Activated T-helper 2 cell treated with anti-CD3 and anti-CD28 coated beads, Interferon-gamma antibody, Interleukin-2, Interleukin-4, amounts not matched to agents 10 μg/mL and 5 μg/mL and 100 μg/mL, durations not matched to agents 14 hours and 24 hours and 36 hours (primary cell): ENCODE results near the gene GAS7. TPM values are rescaled to one million over a fixed set of nuclear protein-coding genes. Genes with fewer than 3 reads are reported as not detected.

Source experiments
- DNase-seq: peaks from one replicate; pipeline ENCODE4 v3.0.0; 2021; ENCODE audit warnings: low spot score
- H3K27ac Mint-ChIP-seq: one replicate; pipeline ENCODE4 v1.8.0; 2021; ENCODE audit warnings: mixed read lengths
- H3K27me3 Mint-ChIP-seq: one replicate; pipeline ENCODE4 v1.8.0; 2021; ENCODE audit warnings: low read depth, mixed read lengths
- H3K36me3 Mint-ChIP-seq: one replicate; pipeline ENCODE4 v1.8.0; 2021; ENCODE audit warnings: low read depth, mixed read lengths
- H3K4me1 Mint-ChIP-seq: one replicate; pipeline ENCODE4 v1.8.0; 2021; ENCODE audit warnings: low read depth, mixed read lengths
- H3K4me3 Mint-ChIP-seq: one replicate; pipeline ENCODE4 v1.8.0; 2021; ENCODE audit warnings: low read depth, mild to moderate bottlenecking, moderate library complexity, mixed read lengths
- H3K9me3 Mint-ChIP-seq: one replicate; pipeline ENCODE4 v1.8.0; 2021; ENCODE audit warnings: mixed read lengths
- intact Hi-C: fragments of 100-400 bp; cut with micrococcal nuclease; formaldehyde crosslinking; loops from one replicate; pipeline ENCODE4 v1.15.1; 2023
- total RNA-seq: library from RNA; stranded (reverse); gene quantifications from 2 replicates; pipeline ENCODE4 v1.2.3, GENCODE V29; 2022

The GAS7 gene
- total RNA-seq, 1 donor from 2014 or later, result 0.18 TPM

DNA sequence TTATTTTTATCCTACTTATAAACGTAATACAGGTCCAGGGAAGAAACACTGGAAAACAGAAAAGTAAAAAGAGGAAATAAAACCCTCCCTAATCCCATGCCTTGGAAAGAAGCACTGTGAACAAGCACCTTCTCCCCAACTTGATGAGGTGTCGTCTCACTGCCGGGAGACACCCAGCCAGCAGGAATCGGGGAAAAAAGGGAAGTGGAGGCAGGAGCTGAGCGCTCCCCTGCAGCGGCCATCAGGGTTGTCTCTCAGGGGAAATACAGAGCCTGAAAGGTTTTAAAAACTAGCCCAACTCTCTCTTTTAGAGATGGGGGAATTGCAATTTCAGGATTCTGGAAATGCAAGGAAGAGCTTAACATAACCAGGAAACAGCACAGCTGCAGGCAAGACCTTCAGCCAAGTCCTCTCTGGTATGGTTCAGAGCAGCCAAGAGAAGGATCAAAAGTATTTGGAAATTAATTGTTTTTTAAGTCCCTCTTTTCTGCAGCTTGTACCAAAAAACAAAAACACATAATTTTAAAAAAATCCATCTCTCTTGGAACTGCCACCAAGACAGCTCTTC, 197.0 kb downstream of the GAS7 start:
- intact Hi-C loops, result no loop called here
- Mint-ChIP-seq H3K9me3 (no peaks in the 10 kb centered on the region), H3K4me3 (no peak overlapping the region), H3K27me3 (no peaks in the 10 kb centered on the region), H3K4me1 (no peaks in the 10 kb centered on the region), H3K27ac (no peak overlapping the region), H3K36me3 (no peaks in the 10 kb centered on the region)
- DNase-seq, result no peak

DNA sequence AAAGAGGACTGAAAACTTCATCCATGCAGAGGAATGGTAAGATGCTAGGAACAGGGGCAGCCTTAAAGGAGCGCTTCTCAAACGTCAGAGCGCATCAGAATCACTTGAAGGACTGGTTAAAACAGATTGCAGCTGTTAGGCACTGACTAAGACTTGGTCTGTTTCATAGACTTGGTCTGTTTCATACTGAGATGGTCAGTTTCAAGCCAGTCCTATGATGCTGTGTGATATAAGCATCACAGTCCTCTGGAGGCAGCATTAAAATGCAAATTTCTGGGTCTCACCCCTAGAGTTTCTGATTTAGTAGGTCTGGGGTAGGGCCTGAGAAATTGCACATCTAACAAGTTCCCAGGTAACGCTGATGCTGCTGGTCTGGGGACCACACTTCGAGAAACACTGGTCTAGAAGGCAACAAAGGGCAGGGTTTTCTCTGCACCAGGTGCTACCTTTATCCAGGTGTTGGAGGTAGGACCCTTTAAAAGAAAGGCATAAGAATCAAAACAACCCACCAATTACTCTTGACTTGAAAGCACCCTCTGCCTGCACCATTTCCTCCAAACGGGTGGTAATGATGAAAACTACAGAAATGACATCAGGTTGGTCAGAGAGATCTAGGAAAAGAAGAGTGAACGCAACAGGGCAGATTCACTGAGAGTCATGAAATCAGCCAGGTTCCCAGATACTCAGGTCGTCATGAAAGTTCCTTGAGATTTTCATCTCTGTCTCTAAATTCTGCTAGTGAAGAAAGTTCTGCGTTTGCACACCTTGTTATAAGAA, 198.3 kb downstream of the GAS7 start:
- H3K9me3 Mint-ChIP-seq, result no peaks in the 10 kb centered on the region
- no peak for DNase-seq
- H3K36me3 Mint-ChIP-seq, result no peaks in the 10 kb centered on the region
- H3K4me1 Mint-ChIP-seq, result no peaks in the 10 kb centered on the region
- no peak overlapping the region for H3K4me3 Mint-ChIP-seq
- intact Hi-C loops, result no loop called here
- H3K27ac Mint-ChIP-seq, result no peak overlapping the region
- H3K27me3 Mint-ChIP-seq, result no peaks in the 10 kb centered on the region

DNA sequence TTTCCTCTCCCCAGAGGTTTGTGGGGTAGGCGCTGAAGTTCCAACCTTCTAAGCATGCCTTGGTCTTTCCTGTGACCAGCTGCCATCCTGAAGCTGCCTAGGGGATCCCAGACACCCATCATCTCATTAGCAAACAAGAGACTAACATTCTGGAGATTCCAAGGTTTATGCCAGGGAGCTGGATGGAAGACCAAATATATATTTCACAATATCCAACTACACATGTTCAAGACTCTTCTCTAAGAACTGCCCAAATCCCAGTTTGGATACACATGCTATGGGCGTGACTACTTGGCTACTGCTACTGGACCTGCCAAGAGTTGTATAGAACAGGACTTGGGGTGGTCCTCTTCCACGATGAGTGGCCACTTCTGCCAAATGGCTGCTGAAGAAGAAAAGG, 200.3 kb downstream of the GAS7 start:
- intact Hi-C loops, result no loop called here
- no peaks in the 10 kb centered on the region for H3K4me1 Mint-ChIP-seq
- no peaks in the 10 kb centered on the region for H3K9me3 Mint-ChIP-seq
- H3K36me3 Mint-ChIP-seq, result no peaks in the 10 kb centered on the region
- H3K4me3 Mint-ChIP-seq, result no peak overlapping the region
- DNase-seq, result no peak
- H3K27me3 Mint-ChIP-seq, result no peaks in the 10 kb centered on the region
- no peak overlapping the region for H3K27ac Mint-ChIP-seq

DNA sequence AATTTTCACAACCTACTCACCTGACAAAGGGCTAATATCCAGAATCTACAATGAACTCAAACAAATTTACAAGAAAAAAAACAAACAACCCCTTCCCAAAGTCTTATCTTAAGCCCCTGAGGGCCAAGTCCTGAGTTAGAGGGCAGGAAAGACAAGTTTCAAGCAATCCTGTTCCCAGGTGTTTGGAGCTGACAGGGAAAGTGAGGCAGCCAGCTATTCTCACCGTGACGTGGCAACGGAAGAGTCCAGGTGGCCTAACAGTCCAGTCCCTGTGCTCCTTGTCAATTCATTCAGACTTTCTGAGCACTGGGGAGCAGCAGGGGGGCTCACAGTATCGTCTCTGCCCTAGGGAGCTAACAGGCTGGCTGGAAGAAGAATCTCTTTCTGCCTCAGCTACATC, 203.6 kb downstream of the GAS7 start:
- H3K27me3 Mint-ChIP-seq, result no peaks in the 10 kb centered on the region
- no peaks in the 10 kb centered on the region for H3K36me3 Mint-ChIP-seq

DNA sequence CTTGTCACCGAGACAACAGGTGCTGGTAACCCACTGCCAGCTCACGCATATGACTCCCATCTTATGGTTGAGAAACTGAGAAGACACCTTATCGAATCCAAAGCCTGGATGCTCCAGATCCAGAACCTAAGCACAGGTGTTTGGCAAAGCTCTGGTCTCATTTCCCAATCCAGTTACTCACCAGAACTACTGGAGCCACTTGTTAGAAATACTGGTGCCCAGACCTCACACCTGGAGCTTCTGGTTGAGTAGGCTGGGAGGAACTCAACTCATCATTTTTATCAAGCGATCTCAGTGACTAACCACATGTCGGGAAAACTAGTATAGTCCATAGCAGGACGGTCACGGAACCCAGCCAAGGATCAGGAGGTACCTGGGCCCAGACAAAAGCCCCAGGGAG, 206.6 kb downstream of the GAS7 start:
- Mint-ChIP-seq H3K27me3 (no peaks in the 10 kb centered on the region), H3K9me3 (peaks cover 5% of the 10 kb centered on the region), H3K27ac (no peak overlapping the region), H3K4me1 (no peaks in the 10 kb centered on the region), H3K4me3 (no peak overlapping the region), H3K36me3 (no peaks in the 10 kb centered on the region)
- intact Hi-C loops, result no loop called here
- DNase-seq, result no peak

More for the DNA sequence above, 203.6 kb downstream of the GAS7 start:
- intact Hi-C loops, result no loop called here
- Mint-ChIP-seq H3K9me3 (peaks cover 5% of the 10 kb centered on the region), H3K27ac (no peak overlapping the region), H3K4me1 (no peaks in the 10 kb centered on the region), H3K4me3 (no peak overlapping the region)
- no peak for DNase-seq

DNA sequence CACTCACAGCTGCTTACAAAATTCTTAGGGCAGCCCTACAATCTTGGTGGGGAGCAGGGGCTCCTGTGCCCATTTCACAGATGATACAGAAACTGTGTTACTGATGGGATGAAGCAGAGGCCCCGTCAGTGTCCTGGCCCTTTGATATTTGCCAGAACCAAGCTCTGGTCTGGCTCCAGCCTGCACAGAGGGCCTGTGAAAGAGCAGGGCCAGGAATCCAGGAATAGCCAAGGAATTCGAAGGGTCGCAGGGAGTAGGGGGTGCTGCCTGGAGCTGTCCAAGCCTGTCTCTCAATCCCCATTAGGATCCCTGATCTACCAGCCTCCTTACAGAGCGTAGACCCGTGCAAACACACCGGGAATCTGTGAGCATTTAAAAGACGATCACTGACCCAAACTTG, 207.1 kb downstream of the GAS7 start:
- Mint-ChIP-seq H3K36me3 (no peaks in the 10 kb centered on the region), H3K4me1 (no peaks in the 10 kb centered on the region), H3K27ac (no peak overlapping the region), H3K4me3 (no peak overlapping the region), H3K9me3 (peaks cover 5% of the 10 kb centered on the region), H3K27me3 (no peaks in the 10 kb centered on the region)
- DNase-seq, result no peak
- intact Hi-C loops, result no loop called here

DNA sequence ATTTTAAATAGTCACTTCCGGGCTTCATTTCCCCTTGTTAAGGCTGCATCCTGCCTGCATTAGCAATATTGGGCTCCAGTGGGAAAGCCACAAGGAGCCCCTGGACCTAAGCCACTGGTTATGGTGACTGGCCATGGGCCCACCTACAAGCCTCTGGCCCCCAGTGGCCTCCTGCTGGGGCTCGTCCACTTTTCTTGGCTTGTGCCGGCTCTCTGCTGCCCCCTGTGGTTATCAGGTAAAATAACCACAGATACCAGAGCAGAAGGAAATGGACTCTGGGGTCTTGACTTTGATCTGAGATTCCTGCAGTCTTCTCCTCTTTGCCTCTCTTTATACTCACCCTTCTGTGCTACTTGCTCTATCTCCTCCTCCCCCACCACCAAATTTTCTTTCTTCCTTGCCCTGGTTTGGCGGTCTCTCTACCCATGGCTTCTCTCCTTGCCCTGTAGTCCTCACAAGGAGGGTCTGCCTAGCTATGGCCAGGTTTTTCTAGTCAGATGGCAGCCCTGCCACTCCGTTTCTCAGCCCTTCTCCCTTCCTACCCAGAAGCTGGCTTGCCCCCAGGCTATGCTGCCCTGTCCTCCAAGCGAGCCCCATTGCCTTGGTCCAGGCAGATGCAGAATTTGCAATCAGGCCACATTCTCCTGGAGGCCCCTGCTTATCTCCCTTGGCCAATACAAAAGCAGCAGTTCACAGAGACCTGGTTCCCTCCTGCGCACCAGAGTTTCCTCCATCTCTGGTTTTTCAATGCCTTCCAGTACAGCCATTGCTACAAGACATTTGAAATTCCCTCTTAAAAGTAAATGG, 210.4 kb downstream of the GAS7 start:
- intact Hi-C loops, result no loop called here
- H3K4me1 Mint-ChIP-seq, result no peaks in the 10 kb centered on the region
- H3K27ac Mint-ChIP-seq, result no peak overlapping the region
- peaks cover 5% of the 10 kb centered on the region for H3K9me3 Mint-ChIP-seq
- no peak for DNase-seq
- no peaks in the 10 kb centered on the region for H3K27me3 Mint-ChIP-seq
- no peaks in the 10 kb centered on the region for H3K36me3 Mint-ChIP-seq
- H3K4me3 Mint-ChIP-seq, result no peak overlapping the region

DNA sequence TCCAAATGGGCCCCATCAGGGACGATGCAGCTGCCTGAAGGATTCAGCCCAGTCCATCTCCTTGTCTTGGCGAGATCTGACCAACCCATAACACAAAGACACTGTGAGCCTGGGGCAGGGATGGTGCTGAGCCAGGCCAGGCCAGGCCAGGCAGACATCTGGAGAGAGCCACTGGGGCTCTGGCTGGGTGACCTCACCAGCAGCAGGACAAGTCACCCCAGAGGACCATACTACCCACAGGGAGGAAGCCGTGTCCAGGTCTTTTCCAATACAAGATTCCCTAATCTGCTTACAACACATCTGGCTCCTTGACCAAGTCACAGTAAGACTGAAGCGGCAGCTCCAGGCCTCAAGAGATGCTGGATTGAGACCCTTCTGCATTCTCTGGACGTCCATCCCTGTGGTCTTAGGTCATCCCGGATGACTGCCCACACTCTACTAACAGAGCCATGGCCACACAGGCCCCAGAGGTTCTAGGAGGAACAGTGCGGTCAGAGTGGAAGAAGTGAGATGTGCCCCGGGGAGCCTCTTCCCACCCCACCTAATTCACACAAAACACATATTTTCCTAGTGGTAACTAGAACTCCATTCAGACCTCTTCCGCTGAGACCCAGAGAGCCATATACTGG, 211.5 kb downstream of the GAS7 start:
- no peak overlapping the region for H3K4me3 Mint-ChIP-seq
- no peak overlapping the region for H3K27ac Mint-ChIP-seq
- intact Hi-C loops, result no loop called here
- no peaks in the 10 kb centered on the region for H3K27me3 Mint-ChIP-seq
- H3K4me1 Mint-ChIP-seq, result no peaks in the 10 kb centered on the region
- H3K9me3 Mint-ChIP-seq, result peaks cover under 1% of the 10 kb centered on the region
- H3K36me3 Mint-ChIP-seq, result no peaks in the 10 kb centered on the region
- DNase-seq, result no peak

DNA sequence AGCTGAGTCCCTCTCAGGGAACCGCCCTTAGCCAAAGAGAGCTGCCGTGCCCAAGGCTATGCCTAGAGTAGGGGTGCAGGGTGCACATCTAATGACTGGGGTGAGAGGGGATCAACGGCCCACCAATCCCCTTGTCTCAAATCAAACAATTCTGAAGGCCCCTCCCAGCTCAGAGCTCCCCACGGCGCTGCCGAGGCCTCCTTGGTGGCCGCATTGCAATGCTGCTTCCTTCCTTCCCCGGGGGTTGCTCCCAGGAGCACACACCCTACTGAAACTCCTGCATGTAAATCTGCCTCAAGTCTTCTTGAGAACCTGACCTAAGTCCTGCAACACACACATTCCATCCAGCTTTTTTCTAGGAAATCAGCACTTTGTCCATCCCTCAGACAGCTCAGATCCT, 212.8 kb downstream of the GAS7 start:
- Mint-ChIP-seq H3K27me3 (no peaks in the 10 kb centered on the region), H3K4me1 (no peaks in the 10 kb centered on the region), H3K4me3 (no peak overlapping the region), H3K36me3 (no peaks in the 10 kb centered on the region), H3K27ac (no peak overlapping the region), H3K9me3 (no peaks in the 10 kb centered on the region)
- no peak for DNase-seq
- intact Hi-C loops, result no loop called here

DNA sequence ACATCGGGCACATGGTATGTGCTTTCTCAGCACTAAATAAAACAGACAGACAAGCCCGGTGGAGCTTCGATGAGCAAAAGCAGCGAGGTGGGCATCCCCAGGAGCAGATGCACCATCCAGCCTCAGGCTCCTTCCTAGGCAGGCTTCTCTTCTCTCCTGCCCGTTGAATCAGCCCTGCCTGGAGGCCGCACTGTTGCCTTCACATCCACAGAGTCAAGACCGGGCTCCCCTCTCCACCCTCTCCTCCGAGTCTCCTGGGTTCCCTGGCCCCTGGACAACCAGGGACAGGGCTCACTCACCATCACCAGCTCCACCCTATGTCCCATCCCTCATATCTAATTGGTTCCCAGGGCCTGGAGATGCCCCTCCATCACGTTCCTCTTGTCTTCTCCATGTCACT, 213.6 kb downstream of the GAS7 start:
- H3K9me3 Mint-ChIP-seq, result no peaks in the 10 kb centered on the region
- H3K36me3 Mint-ChIP-seq, result no peaks in the 10 kb centered on the region
- no peaks in the 10 kb centered on the region for H3K27me3 Mint-ChIP-seq
- DNase-seq, result no peak
- intact Hi-C loops, result no loop called here
- H3K27ac Mint-ChIP-seq, result no peak overlapping the region
- no peak overlapping the region for H3K4me3 Mint-ChIP-seq
- no peaks in the 10 kb centered on the region for H3K4me1 Mint-ChIP-seq

DNA sequence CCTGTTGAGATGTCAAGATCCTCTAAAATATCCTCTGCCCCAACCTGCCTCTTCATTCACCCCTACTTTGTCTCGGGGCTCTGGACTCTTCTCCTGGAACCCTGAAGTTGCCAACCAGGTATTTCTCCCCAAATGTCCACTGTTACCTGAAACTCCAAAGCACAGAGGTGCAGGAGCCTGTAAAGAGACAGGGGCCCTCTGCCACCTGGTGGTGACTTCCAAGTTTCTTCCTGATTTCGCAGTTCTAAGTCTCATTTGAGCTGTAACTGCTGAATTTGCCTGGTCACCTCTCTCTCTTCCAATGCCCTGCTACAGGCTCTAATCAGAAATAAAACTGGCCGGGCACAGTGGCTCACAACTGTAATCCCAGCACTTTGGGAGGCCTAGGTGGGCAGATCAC, 216.2 kb downstream of the GAS7 start:
- no peaks in the 10 kb centered on the region for H3K9me3 Mint-ChIP-seq
- H3K36me3 Mint-ChIP-seq, result no peaks in the 10 kb centered on the region
- DNase-seq, result no peak
- H3K27me3 Mint-ChIP-seq, result no peaks in the 10 kb centered on the region
- intact Hi-C loops, result no loop called here
- no peak overlapping the region for H3K4me3 Mint-ChIP-seq
- H3K4me1 Mint-ChIP-seq, result peaks cover 2% of the 10 kb centered on the region
- no peak overlapping the region for H3K27ac Mint-ChIP-seq

DNA sequence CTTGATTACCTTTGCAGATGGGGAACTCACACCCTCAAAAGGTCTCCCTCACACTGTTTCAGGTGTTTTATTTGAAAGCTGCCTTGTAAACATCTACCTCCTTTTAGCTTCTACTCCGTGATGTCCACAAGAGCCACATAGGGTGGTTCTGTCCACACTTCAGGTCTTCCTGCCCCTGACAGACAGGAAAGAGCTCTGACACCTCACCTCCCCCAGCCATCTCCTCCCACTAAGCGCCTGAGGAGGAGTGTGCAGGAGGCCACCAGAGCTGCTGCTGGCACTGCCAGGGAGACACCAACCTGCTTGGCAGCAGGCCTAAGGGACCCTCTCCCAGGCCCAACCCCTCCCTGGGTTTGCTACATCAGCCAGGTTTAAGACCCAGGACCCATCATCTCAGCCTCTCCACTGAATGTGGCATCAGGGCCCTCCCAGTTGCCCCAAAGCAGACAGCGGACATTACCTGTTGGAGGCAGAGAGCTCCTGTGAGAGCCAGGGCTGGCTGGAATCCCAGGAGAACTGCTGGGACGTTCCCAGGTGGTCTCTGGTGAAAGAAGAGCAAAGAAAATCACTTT, 217.0 kb downstream of the GAS7 start:
- no peak overlapping the region for H3K4me3 Mint-ChIP-seq
- H3K27ac Mint-ChIP-seq, result no peak overlapping the region
- no peaks in the 10 kb centered on the region for H3K9me3 Mint-ChIP-seq
- intact Hi-C loops, result no loop called here
- H3K27me3 Mint-ChIP-seq, result no peaks in the 10 kb centered on the region
- H3K4me1 Mint-ChIP-seq, result peaks cover 2% of the 10 kb centered on the region
- no peak for DNase-seq
- no peaks in the 10 kb centered on the region for H3K36me3 Mint-ChIP-seq
